Measurements from ENCODE around the gene PRDM15. TPM values are rescaled to one million over a fixed set of nuclear protein-coding genes. Genes with fewer than 3 reads are reported as not detected.

The PRDM15 gene
- total RNA-seq, 1 donor from 2014 or later: 16.2 TPM

- intact Hi-C loops (cut with micrococcal nuclease): loop anchor here (2.0 kb wide), 1 partner anchor 291 kb away; no protein-coding TSS in a partner anchor
- Mint-ChIP-seq H3K27ac (no peak overlapping the region), H3K9me3 (no peaks in the 10 kb centered on the region), H3K27me3 (ENCODE audit: low read depth) (no peaks in the 10 kb centered on the region), H3K4me3 (ENCODE audit: low read depth) (no peak overlapping the region), H3K4me1 (ENCODE audit: low read depth) (no peaks in the 10 kb centered on the region), H3K36me3 (ENCODE audit: low read depth) (peaks cover 12% of the 10 kb centered on the region)
- DNase-seq (ENCODE audit: low spot score): no peak
These were observed 61.0 kb downstream of the PRDM15 start for GRCh38 chr21:41817877-41818855.

- H3K27me3 Mint-ChIP-seq (ENCODE audit: low read depth): no peaks in the 10 kb centered on the region
- no peak for DNase-seq (ENCODE audit: low spot score)
- intact Hi-C loops (cut with micrococcal nuclease): loop anchor here (2.0 kb wide), 1 partner anchor 292 kb away; no protein-coding TSS in a partner anchor
- no peak overlapping the region for H3K27ac Mint-ChIP-seq
- H3K9me3 Mint-ChIP-seq: no peaks in the 10 kb centered on the region
- H3K4me1 Mint-ChIP-seq (ENCODE audit: low read depth): no peaks in the 10 kb centered on the region
- H3K36me3 Mint-ChIP-seq (ENCODE audit: low read depth): peaks cover 8% of the 10 kb centered on the region
- H3K4me3 Mint-ChIP-seq (ENCODE audit: low read depth): no peak overlapping the region
These were observed 61.9 kb downstream of the PRDM15 start for GRCh38 chr21:41817228-41817627.

- Mint-ChIP-seq H3K9me3 (no peaks in the 10 kb centered on the region), H3K4me3 (ENCODE audit: low read depth) (no peak overlapping the region), H3K27ac (no peak overlapping the region), H3K27me3 (ENCODE audit: low read depth) (no peaks in the 10 kb centered on the region), H3K4me1 (ENCODE audit: low read depth) (no peaks in the 10 kb centered on the region), H3K36me3 (ENCODE audit: low read depth) (peaks cover 8% of the 10 kb centered on the region)
- intact Hi-C loops (cut with micrococcal nuclease): loop anchor here (1.0 to 2.0 kb wide), 2 partner anchors 292 to 301 kb away; no protein-coding TSS in a partner anchor
- peak; percentile 37 for DNase-seq (ENCODE audit: low spot score)
These were observed 62.5 kb downstream of the PRDM15 start for GRCh38 chr21:41816583-41817165.

GRCh38 chr21:41815652-41816582 is 63.2 kb downstream of the PRDM15 start:
- H3K4me1 Mint-ChIP-seq (ENCODE audit: low read depth): no peaks in the 10 kb centered on the region
- no peaks in the 10 kb centered on the region for H3K27me3 Mint-ChIP-seq (ENCODE audit: low read depth)
- no peaks in the 10 kb centered on the region for H3K9me3 Mint-ChIP-seq
- H3K4me3 Mint-ChIP-seq (ENCODE audit: low read depth): no peak overlapping the region
- intact Hi-C loops (cut with micrococcal nuclease): loop anchor here (1.0 to 2.0 kb wide), 2 partner anchors 293 to 301 kb away; no protein-coding TSS in a partner anchor
- peaks cover 10% of the 10 kb centered on the region for H3K36me3 Mint-ChIP-seq (ENCODE audit: low read depth)
- no peak for DNase-seq (ENCODE audit: low spot score)
- H3K27ac Mint-ChIP-seq: no peak overlapping the region

- no peaks in the 10 kb centered on the region for H3K9me3 Mint-ChIP-seq
- no peak overlapping the region for H3K4me3 Mint-ChIP-seq (ENCODE audit: low read depth)
- DNase-seq (ENCODE audit: low spot score): no peak
- no peaks in the 10 kb centered on the region for H3K27me3 Mint-ChIP-seq (ENCODE audit: low read depth)
- H3K27ac Mint-ChIP-seq: no peak overlapping the region
- no peaks in the 10 kb centered on the region for H3K4me1 Mint-ChIP-seq (ENCODE audit: low read depth)
- peaks cover 26% of the 10 kb centered on the region for H3K36me3 Mint-ChIP-seq (ENCODE audit: low read depth)
- intact Hi-C loops (cut with micrococcal nuclease): no loop called here
These were observed 65.9 kb downstream of the PRDM15 start for GRCh38 chr21:41813226-41813625.

GRCh38 chr21:41812679-41813078 is 66.5 kb downstream of the PRDM15 start:
- H3K27ac Mint-ChIP-seq: no peak overlapping the region
- no peaks in the 10 kb centered on the region for H3K4me1 Mint-ChIP-seq (ENCODE audit: low read depth)
- H3K36me3 Mint-ChIP-seq (ENCODE audit: low read depth): peaks cover 30% of the 10 kb centered on the region
- no peak for DNase-seq (ENCODE audit: low spot score)
- no peaks in the 10 kb centered on the region for H3K9me3 Mint-ChIP-seq
- H3K27me3 Mint-ChIP-seq (ENCODE audit: low read depth): no peaks in the 10 kb centered on the region
- intact Hi-C loops (cut with micrococcal nuclease): no loop called here
- no peak overlapping the region for H3K4me3 Mint-ChIP-seq (ENCODE audit: low read depth)

GRCh38 chr21:41810597-41810932 is 68.6 kb downstream of the PRDM15 start:
- Mint-ChIP-seq H3K36me3 (ENCODE audit: low read depth) (peaks cover 43% of the 10 kb centered on the region), H3K27me3 (ENCODE audit: low read depth) (no peaks in the 10 kb centered on the region), H3K9me3 (peaks cover 11% of the 10 kb centered on the region), H3K27ac (no peak overlapping the region), H3K4me3 (ENCODE audit: low read depth) (no peak overlapping the region), H3K4me1 (ENCODE audit: low read depth) (peaks cover 1% of the 10 kb centered on the region)
- DNase-seq (ENCODE audit: low spot score): no peak
- intact Hi-C loops (cut with micrococcal nuclease): no loop called here

- H3K27me3 Mint-ChIP-seq (ENCODE audit: low read depth): no peaks in the 10 kb centered on the region
- H3K4me3 Mint-ChIP-seq (ENCODE audit: low read depth): no peak overlapping the region
- intact Hi-C loops (cut with micrococcal nuclease): no loop called here
- peaks cover 43% of the 10 kb centered on the region for H3K36me3 Mint-ChIP-seq (ENCODE audit: low read depth)
- DNase-seq (ENCODE audit: low spot score): no peak
- peaks cover 3% of the 10 kb centered on the region for H3K4me1 Mint-ChIP-seq (ENCODE audit: low read depth)
- no peak overlapping the region for H3K27ac Mint-ChIP-seq
- H3K9me3 Mint-ChIP-seq: peaks cover 11% of the 10 kb centered on the region
These were observed 69.1 kb downstream of the PRDM15 start for GRCh38 chr21:41809891-41810596.

GRCh38 chr21:41808846-41809245 is 70.3 kb downstream of the PRDM15 start:
- Mint-ChIP-seq H3K4me1 (ENCODE audit: low read depth) (peaks cover 3% of the 10 kb centered on the region), H3K4me3 (ENCODE audit: low read depth) (no peak overlapping the region), H3K9me3 (peaks cover 11% of the 10 kb centered on the region), H3K27me3 (ENCODE audit: low read depth) (no peaks in the 10 kb centered on the region), H3K27ac (no peak overlapping the region), H3K36me3 (ENCODE audit: low read depth) (peaks cover 40% of the 10 kb centered on the region)
- no peak for DNase-seq (ENCODE audit: low spot score)
- intact Hi-C loops (cut with micrococcal nuclease): no loop called here

GRCh38 chr21:41808094-41808493 is 71.0 kb downstream of the PRDM15 start:
- intact Hi-C loops (cut with micrococcal nuclease): no loop called here
- peaks cover 11% of the 10 kb centered on the region for H3K9me3 Mint-ChIP-seq
- no peak overlapping the region for H3K27ac Mint-ChIP-seq
- peaks cover 37% of the 10 kb centered on the region for H3K36me3 Mint-ChIP-seq (ENCODE audit: low read depth)
- H3K4me3 Mint-ChIP-seq (ENCODE audit: low read depth): no peak overlapping the region
- H3K27me3 Mint-ChIP-seq (ENCODE audit: low read depth): no peaks in the 10 kb centered on the region
- no peak for DNase-seq (ENCODE audit: low spot score)
- H3K4me1 Mint-ChIP-seq (ENCODE audit: low read depth): peaks cover 3% of the 10 kb centered on the region

GRCh38 chr21:41806773-41807172 is 72.4 kb downstream of the PRDM15 start:
- no peaks in the 10 kb centered on the region for H3K27me3 Mint-ChIP-seq (ENCODE audit: low read depth)
- intact Hi-C loops (cut with micrococcal nuclease): no loop called here

GRCh38 chr21:41805643-41806042 is 73.5 kb downstream of the PRDM15 start:
- intact Hi-C loops (cut with micrococcal nuclease): no loop called here
- DNase-seq (ENCODE audit: low spot score): no peak
- H3K36me3 Mint-ChIP-seq (ENCODE audit: low read depth): peaks cover 50% of the 10 kb centered on the region
- no peak overlapping the region for H3K4me3 Mint-ChIP-seq (ENCODE audit: low read depth)
- peak overlapping the region; percentile 2 for H3K27ac Mint-ChIP-seq
- H3K27me3 Mint-ChIP-seq (ENCODE audit: low read depth): no peaks in the 10 kb centered on the region
- H3K9me3 Mint-ChIP-seq: peaks cover 11% of the 10 kb centered on the region
- peaks cover 3% of the 10 kb centered on the region for H3K4me1 Mint-ChIP-seq (ENCODE audit: low read depth)

More at GRCh38 chr21:41806773-41807172, 72.4 kb downstream of the PRDM15 start:
- H3K9me3 Mint-ChIP-seq: peaks cover 11% of the 10 kb centered on the region
- DNase-seq (ENCODE audit: low spot score): no peak
- H3K4me1 Mint-ChIP-seq (ENCODE audit: low read depth): peaks cover 3% of the 10 kb centered on the region
- H3K36me3 Mint-ChIP-seq (ENCODE audit: low read depth): peaks cover 46% of the 10 kb centered on the region
- H3K27ac Mint-ChIP-seq: no peak overlapping the region
- no peak overlapping the region for H3K4me3 Mint-ChIP-seq (ENCODE audit: low read depth)
